Measurements from ENCODE around the gene KDM6A.
"Not testable (repeated sequence)": the region's sequence is repeated elsewhere in the genome, so short reads cannot be mapped to it uniquely, and the experiment has no call there.

Gene KDM6A

GRCh38 chrX:44962944-44963343 lies 90.0 kb downstream of the KDM6A start:
- DNase-seq (ENCODE audit: low read depth), result no peak

- DNase-seq (ENCODE audit: low read depth), result no peak
These were observed 94.2 kb downstream of the KDM6A start for GRCh38 chrX:44967221-44967620.

DNA sequence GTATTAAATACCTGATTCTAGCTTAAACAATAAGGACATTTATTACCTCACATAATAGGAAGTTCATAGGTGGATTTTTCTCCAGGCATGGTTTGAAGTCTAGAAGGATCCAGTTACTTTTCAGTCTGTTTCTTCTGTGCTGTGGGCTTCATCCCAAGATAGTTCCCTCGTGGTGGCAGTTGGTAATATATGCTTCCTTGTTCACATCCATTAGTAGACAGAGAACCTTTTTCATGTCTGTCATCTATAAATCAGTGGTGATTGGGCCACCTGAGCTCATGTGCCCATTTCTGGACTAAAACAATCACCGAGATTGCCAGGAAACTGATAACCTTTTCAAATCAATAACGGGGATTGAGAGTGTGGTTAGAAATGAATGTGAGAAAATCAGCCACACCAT lies 97.7 kb downstream of the KDM6A start:
- DNase-seq (ENCODE audit: low read depth), result no peak

DNA sequence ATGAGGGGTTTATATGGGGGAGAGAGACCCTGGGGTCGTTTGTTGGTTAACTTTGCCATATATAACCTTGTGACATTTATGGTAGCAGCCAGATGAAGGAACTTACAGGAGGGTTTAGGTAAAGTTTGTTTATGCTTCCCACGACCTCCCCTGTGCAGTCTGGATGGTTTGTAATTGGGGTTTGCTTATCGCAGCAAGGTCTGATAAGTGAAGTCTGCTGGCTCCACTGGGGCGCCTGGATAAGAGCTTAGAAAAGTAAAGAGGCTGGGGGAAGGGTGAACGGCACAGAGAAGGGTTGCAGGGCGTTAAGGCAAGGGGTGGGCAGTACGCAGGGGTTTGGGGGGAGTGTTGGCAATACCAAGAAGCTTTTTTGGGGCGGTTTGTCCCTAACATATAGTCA lies 98.7 kb downstream of the KDM6A start:
- DNase-seq (ENCODE audit: low read depth), result no peak

DNA sequence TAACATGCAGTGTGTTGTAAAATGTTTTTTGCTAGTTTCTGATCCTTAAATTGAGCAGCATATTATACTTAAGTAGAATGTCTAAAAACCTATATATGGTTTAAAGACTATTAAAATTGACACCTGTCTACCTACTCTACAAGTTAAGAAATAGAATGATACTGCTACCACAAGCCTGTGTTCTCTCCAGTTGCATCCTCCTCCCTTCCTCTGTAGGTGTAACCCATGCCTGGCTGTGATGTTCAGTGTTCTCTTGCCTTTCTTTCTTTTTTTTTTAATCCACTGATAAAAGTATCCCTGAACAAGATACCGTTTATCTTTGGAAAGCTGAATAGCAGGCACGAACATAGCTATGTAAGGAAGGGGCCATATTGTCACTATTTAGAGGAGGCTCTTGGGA lies 99.1 kb downstream of the KDM6A start:
- DNase-seq (ENCODE audit: low read depth), result no peak

GRCh38 chrX:44973420-44973932 lies 100.5 kb downstream of the KDM6A start:
- no peak for DNase-seq (ENCODE audit: low read depth)

GRCh38 chrX:44974451-44974850 lies 101.5 kb downstream of the KDM6A start:
- no peak for DNase-seq (ENCODE audit: low read depth)

DNA sequence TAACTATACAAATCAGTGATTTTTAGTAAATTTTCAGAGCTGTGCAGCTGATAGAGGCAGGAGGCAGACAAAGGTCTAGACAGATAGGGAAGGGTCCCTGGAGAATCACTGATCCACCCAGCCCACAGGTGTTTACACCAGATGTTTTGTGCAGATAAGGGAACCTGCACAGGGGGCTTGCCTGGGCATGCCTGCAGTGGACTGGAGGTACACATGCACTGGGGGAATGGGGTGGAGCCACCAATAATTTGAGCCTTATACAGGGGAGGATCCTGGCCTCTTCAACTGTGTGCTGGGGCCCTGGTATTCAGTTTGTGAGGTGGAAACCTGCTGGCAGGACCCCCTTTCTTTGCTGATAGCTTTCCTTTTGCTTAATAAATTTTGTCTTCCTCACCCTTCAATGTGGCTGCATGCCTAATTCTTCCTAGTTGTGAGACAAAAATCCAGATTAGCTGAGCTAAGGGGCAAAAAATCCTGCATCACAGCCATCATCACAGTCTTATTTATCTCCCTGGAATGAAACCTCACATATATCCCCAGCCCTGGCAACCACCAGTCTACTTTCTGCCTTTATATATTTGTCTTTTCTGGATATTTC lies 102.8 kb downstream of the KDM6A start:
- DNase-seq (ENCODE audit: low read depth), result no peak

DNA sequence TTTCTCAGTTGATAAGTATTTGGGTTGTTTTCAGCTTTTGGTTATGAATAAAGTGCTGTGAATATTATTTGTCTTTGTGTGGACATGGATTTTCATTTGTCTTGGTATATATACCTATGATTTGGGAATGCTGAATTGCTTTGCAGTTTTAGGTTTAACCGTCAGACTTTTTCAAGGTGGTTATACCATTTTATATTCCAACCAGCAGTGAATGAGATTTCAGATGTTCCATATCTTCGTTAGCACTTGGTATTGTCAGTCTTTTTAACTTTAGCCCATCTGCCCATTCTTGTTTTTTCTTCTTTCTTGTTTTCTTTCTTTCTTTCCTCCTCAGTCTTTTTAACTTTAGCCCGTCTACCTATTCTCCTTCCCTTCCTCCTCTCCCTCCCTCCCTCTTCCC lies 106.0 kb downstream of the KDM6A start:
- no peak for DNase-seq (ENCODE audit: low read depth)

DNA sequence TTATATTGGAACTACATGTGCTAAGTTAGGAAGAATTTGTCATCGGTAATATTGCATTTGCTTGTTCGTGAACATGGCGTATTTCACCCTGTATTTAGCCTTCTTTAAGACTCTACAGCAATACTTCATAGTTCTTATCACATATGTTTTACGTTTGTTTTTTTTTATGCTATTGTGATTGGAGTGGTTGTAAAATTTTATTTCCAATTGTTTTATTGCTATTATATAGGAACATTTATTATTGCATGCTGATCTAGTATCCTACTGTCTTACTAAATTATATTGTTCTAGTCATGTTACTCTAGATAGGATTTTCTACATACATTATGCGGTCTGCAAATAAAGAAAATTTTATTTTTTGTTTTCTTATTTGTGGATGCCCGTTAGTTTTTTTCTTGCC lies 107.4 kb downstream of the KDM6A start:
- no peak for DNase-seq (ENCODE audit: low read depth)

- DNase-seq (ENCODE audit: low read depth), result no peak
These were observed 107.9 kb downstream of the KDM6A start for GRCh38 chrX:44980883-44981282.

- DNase-seq (ENCODE audit: low read depth), result no peak
These were observed 117.2 kb downstream of the KDM6A start for GRCh38 chrX:44989995-44990770.

DNA sequence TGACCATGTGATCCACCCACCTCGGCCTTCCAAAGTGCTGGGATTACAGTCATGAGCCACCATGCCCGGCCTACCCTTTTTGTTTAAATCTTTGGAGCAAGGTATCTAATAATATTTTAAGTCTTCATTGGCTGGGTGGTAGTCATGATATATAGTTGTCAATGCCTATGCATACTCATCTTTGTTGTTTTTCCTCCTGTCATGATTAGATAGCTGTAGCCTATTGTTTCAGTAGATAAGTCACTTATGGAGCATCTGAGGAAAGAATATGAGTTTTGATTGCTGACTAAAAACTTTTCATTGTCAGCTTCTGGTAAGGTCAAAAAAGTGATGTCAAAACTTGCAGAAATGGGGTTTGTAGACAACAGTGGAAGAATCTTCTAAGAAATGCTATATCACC lies 119.8 kb downstream of the KDM6A start:
- no peak for DNase-seq (ENCODE audit: low read depth)

- DNase-seq (ENCODE audit: low read depth), result no peak
These were observed 123.3 kb downstream of the KDM6A start for GRCh38 chrX:44996277-44996676.

DNA sequence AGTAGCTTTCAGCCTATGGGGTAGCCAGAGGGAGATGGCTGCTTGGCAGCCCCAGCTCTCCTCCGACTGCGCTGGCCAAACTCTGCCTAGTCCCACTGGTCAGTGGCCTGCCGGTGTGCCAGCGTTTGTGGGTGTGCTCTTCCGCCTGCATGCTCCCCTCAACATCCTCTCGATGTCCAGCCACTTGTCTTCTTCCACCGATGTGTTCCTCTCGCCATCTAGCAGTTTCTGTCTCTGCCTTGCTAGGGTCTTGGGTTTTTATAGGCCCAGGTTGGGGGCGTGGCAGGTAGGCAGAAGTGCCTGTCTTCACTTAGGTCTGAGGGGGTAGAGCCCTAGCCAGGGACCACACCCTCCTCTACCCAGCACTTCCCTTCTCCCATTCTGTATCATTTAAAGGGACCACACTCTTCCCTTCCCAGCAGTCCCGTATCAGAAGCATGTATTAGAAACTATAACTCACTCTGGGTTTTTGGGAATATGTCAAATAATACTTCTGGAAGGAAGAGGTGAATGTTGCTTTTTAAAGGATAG lies 124.4 kb downstream of the KDM6A start:
- DNase-seq (ENCODE audit: low read depth), result no peak

GRCh38 chrX:44997888-44998287 lies 124.9 kb downstream of the KDM6A start:
- DNase-seq (ENCODE audit: low read depth), result no peak

- not testable (repeated sequence) for DNase-seq (ENCODE audit: low read depth)
These were observed 126.2 kb downstream of the KDM6A start for GRCh38 chrX:44999237-44999636.

DNA sequence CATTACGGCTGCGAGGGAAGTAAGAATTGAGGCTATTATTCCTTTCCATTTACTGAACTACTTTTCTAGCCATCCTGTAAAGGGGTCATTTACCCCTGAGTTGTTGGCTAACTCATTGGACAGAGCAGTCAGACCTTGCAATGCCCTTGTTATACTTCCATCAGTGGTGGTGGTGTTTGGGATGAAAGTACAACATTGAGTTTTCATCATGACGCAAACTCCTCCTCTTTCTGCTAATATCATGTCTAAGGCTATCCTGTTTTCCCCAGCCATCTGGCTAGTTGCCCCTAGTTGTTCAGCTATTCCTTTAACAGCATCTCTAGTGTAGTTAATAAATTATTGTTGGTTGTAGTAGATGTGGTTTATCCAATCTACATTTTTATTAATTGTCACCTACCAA lies 126.9 kb downstream of the KDM6A start:
- DNase-seq (ENCODE audit: low read depth), result not testable (repeated sequence)

DNA sequence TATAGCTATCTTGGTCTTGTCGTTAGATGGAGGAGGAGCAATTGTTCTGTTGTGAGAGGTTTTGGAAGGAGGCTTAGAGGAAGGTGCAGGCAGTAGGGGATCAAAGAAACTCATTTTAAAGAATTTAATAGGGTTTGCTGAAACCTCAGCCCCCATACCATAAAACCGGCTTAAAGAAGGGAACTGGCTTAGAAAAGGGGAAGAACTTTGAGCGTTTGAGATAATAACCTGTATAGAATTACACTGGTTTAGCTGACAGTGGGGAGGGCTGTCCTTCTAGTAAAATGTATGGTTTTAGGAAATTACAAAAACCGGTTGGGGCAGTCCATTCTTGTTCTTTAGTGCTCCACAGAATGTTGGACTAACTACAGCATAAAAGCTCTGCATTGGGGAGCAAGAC lies 128.1 kb downstream of the KDM6A start:
- no peak for DNase-seq (ENCODE audit: low read depth)

- no peak for DNase-seq (ENCODE audit: low read depth)
These were observed 130.1 kb downstream of the KDM6A start for GRCh38 chrX:45003085-45003484.

DNA sequence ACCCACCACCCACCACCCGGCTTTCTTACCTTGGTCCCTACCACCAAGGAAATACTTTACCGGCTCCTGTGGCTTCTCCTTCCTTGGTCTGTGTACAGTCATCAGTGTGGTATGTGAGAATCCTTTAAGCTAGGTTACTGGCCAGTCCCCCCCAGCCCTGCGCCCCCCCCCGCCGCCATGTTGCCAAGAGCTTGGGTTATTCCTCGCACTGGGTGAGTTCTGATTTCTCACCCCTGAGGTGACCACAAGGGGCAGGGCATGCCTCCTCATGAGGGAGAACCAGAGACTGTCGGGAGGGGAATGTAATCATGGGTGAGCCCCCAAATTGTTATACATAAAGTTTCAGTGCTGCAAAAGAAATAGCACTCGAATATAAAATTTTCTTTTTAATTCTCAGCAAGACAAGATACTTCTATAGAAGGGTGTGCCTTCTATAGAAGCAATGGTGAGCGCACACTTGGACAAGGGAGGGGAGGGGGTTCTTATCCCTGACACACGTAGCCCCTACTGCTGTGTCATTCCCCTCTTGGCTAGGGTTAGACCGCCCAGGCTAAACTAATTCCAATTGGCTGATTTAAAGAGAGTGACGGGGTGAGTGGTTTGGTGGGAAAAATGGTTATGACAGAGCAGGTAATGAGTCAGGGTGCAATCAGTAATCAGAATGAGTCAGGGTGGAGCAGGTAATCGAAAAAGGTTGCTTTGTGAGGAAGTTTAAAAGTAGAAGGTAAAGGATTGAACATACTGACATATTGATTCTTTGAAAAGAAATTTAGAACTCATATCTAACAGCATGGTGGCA lies 133.2 kb downstream of the KDM6A start:
- DNase-seq (ENCODE audit: low read depth), result no peak

DNA sequence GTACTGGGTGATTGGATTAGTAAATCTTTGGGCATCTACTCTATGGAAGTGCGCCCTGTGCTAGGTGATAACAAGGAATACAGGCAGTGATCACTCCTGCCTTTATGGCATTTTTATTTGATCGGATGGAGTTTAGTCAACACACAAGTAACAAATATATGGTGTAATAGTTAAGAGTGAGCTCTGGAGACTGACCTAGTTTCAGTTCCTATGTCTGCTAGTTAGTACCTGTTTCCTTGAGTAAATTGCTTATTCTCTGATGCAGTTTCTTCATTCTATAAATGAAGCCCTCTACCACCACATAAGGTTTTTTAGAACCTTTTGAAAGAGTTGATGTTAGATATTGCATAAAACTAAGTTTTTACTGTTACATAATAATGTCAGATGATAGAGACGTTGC lies 134.6 kb downstream of the KDM6A start:
- no peak for DNase-seq (ENCODE audit: low read depth)

All from GM04504 (cell line).